NT2/D1 (cell line): ENCODE data around the gene FBXO42.

Experiments used
- SUZ12 ChIP-seq: IDR thresholded peaks from 2 replicates; pipeline ENCODE4 v1.6.1; 2011; ENCODE audit not compliant: insufficient read length, insufficient read depth; ENCODE audit errors: extremely low read depth
- ZNF274 ChIP-seq: IDR thresholded peaks from 2 replicates; pipeline ENCODE4 v1.6.1; 2011; ENCODE audit warnings: mild to moderate bottlenecking, low read depth, low read length

DNA sequence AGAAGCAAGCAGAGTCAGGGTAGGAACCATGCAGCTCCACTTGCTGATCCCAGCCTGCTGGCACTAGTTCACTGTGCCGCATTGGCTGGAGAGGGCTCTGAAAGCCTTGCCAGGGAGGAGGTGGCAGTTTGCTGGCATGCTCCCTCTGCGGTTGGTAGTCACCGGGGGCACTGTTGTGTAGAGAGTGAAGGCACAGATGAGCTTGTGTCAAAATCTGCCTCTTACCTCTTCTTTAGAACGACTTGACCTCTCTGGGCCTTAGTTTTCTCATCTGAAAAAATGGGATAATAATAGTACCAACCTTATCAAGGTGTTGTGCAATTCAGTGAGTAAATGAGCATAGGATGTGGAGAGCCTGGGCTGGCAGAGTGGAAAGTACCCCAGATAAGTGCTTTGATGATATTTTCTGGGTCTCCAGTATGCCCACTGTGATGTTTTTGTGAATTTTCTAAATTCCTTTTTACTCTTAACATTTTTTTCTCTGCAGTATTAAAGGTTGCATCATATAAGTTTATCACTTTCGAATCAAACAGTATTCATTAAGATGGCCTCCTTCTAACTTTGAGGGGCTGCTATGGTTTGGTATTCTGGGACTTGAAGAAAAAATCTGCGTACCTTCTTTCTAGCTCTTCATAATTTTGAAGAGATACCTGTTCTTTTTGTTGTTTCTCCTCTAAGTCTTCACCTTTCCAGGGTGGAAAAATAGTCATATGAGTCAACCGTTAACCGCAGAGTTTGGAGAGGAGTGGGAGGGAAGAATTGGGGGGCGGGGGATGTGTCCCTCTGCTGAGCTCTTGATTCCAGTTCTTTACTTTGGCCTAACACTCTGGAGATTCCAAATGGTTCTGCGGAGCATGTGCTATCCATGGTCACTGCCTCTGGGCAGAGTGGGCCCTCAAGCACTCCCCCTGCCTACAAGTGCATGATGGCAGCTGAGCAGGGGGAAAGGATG lies 41.6 kb upstream of the FBXO42 start:
- TF ChIP-seq ZNF274, result no peak
- TF ChIP-seq SUZ12, result no peak
